H7 (cell line): Measurements from ENCODE around the gene LHX1. TPM values are rescaled to one million over a fixed set of nuclear protein-coding genes. Genes with fewer than 3 reads are reported as not detected.

Source experiments
- DNase-seq: peaks from one replicate; pipeline ENCODE4 v3.0.0; 2012
- H3K27me3 ChIP-seq: 2 replicates; pipeline ENCODE4 v1.6.0; 2011; ENCODE audit warnings: mild to moderate bottlenecking, low read length; ENCODE audit not compliant: control insufficient read depth, insufficient read depth
- H3K36me3 ChIP-seq: replicated peaks from 2 replicates; pipeline ENCODE4 v1.5.1; 2011; ENCODE audit warnings: low read length; ENCODE audit not compliant: control insufficient read depth, insufficient read depth
- H3K4me3 ChIP-seq: 2 replicates; pipeline ENCODE4 v1.5.1; 2011; ENCODE audit warnings: low read depth, mild to moderate bottlenecking, control low read depth, low read length, moderate library complexity; ENCODE audit not compliant: insufficient read depth
- total RNA-seq: library from RNA; depleted of rRNA; stranded (reverse); fragments of >200 nt; shearing (Covaris generic); gene quantifications from 2 replicates; pipeline ENCODE4 v1.2.3, GENCODE V29; 2014

LHX1 gene
- total RNA-seq, 1 experiment from 2014 or later = 23.1 TPM

GRCh38 chr17:36913132-36913531, 24.1 kb upstream of the LHX1 start:
- H3K27me3 ChIP-seq = no peaks in the 10 kb centered on the region
- DNase-seq = no peak

GRCh38 chr17:36918211-36918691, 19.0 kb upstream of the LHX1 start:
- H3K36me3 ChIP-seq = no peaks in the 10 kb centered on the region
- H3K4me3 ChIP-seq = no peak overlapping the region
- no peaks in the 10 kb centered on the region; the same call in 1 of the 2 replicates for H3K27me3 ChIP-seq
- DNase-seq = peak; percentile 61

More at GRCh38 chr17:36913132-36913531, 24.1 kb upstream of the LHX1 start:
- H3K36me3 ChIP-seq = no peaks in the 10 kb centered on the region
- H3K4me3 ChIP-seq = no peak overlapping the region

GRCh38 chr17:36919407-36919968, 17.8 kb upstream of the LHX1 start:
- Histone ChIP-seq H3K4me3 (no peak overlapping the region), H3K36me3 (no peaks in the 10 kb centered on the region), H3K27me3 (no peaks in the 10 kb centered on the region; the same call in 1 of the 2 replicates)
- DNase-seq = no peak

GRCh38 chr17:36920032-36921005, 17.0 kb upstream of the LHX1 start:
- no peaks in the 10 kb centered on the region; the same call in 1 of the 2 replicates for H3K27me3 ChIP-seq
- H3K36me3 ChIP-seq = no peaks in the 10 kb centered on the region
- H3K4me3 ChIP-seq = no peak overlapping the region
- DNase-seq = peak; percentile 69

- DNase-seq = peak; percentile 78
- Histone ChIP-seq H3K36me3 (no peaks in the 10 kb centered on the region), H3K4me3 (no peak overlapping the region), H3K27me3 (no peaks in the 10 kb centered on the region; the same call in 1 of the 2 replicates)
These were observed 16.0 kb upstream of the LHX1 start for GRCh38 chr17:36921095-36921851.

- no peaks in the 10 kb centered on the region; the same call in 1 of the 2 replicates for H3K27me3 ChIP-seq
- DNase-seq = no peak
- no peak overlapping the region for H3K4me3 ChIP-seq
- no peaks in the 10 kb centered on the region for H3K36me3 ChIP-seq
These were observed 15.1 kb upstream of the LHX1 start for GRCh38 chr17:36922175-36922574.

- no peak for DNase-seq
- Histone ChIP-seq H3K27me3 (no peaks in the 10 kb centered on the region; the same call in 1 of the 2 replicates), H3K4me3 (no peak overlapping the region), H3K36me3 (no peaks in the 10 kb centered on the region)
These were observed 13.5 kb upstream of the LHX1 start for GRCh38 chr17:36923814-36924221.

GRCh38 chr17:36926226-36926625, 11.0 kb upstream of the LHX1 start:
- H3K4me3 ChIP-seq = no peak overlapping the region
- H3K36me3 ChIP-seq = no peaks in the 10 kb centered on the region
- peak; percentile 22 for DNase-seq
- H3K27me3 ChIP-seq = peaks cover 23% of the 10 kb centered on the region; the same call in 1 of the 2 replicates

- no peaks in the 10 kb centered on the region for H3K36me3 ChIP-seq
- no peak overlapping the region for H3K4me3 ChIP-seq
- DNase-seq = no peak
- peaks cover 28% of the 10 kb centered on the region; the same call in 1 of the 2 replicates for H3K27me3 ChIP-seq
These were observed 10.6 kb upstream of the LHX1 start for GRCh38 chr17:36926701-36927100.

- Histone ChIP-seq H3K36me3 (no peaks in the 10 kb centered on the region), H3K27me3 (peaks cover 48% of the 10 kb centered on the region), H3K4me3 (no peak overlapping the region; the same call in 1 of the 2 replicates)
- peak; percentile 64 for DNase-seq
These were observed 8.6 kb upstream of the LHX1 start for GRCh38 chr17:36928471-36929345.

- H3K27me3 ChIP-seq = peaks cover 61% of the 10 kb centered on the region
- DNase-seq = peak; percentile 36
- no peaks in the 10 kb centered on the region for H3K36me3 ChIP-seq
- H3K4me3 ChIP-seq = no peak overlapping the region
These were observed 7.3 kb upstream of the LHX1 start for GRCh38 chr17:36929851-36930582.

GRCh38 chr17:36930583-36930900, 6.7 kb upstream of the LHX1 start:
- H3K4me3 ChIP-seq = no peak overlapping the region

GRCh38 chr17:36931096-36931696, 6.1 kb upstream of the LHX1 start:
- DNase-seq = peak; percentile 29
- no peaks in the 10 kb centered on the region for H3K36me3 ChIP-seq
- H3K4me3 ChIP-seq = no peak overlapping the region
- H3K27me3 ChIP-seq = peaks cover 72% of the 10 kb centered on the region

More at GRCh38 chr17:36930583-36930900, 6.7 kb upstream of the LHX1 start:
- H3K27me3 ChIP-seq = peaks cover 66% of the 10 kb centered on the region
- peak; percentile 30 for DNase-seq
- no peaks in the 10 kb centered on the region for H3K36me3 ChIP-seq
